Fibroblast of peridontal ligament (primary cell): ENCODE data around the gene HLA-DOA.

Experiments
- DNase-seq: peaks from one replicate; pipeline ENCODE4 v3.0.0-alpha.2; 2010; ENCODE audit errors: extremely low read depth

The HLA-DOA gene

GRCh38 chr6:33008944-33009861 lies at the start of gene HLA-DOA:
TSS of gene HLA-DOA (minus strand) at chr6:33009591.
- peak; percentile 19 for DNase-seq

GRCh38 chr6:33057222-33058150 lies 48.1 kb upstream of the HLA-DOA start:
- DNase-seq: no peak

GRCh38 chr6:33053230-33053629 lies 43.8 kb upstream of the HLA-DOA start:
- DNase-seq: no peak

GRCh38 chr6:33052627-33053026 lies 43.2 kb upstream of the HLA-DOA start:
- DNase-seq: no peak

GRCh38 chr6:33050014-33050810 lies 40.8 kb upstream of the HLA-DOA start:
- no peak for DNase-seq

- no peak for DNase-seq
Measured at GRCh38 chr6:33049323-33050013, 40.1 kb upstream of the HLA-DOA start.

- no peak for DNase-seq
Measured at GRCh38 chr6:33040157-33040556, 30.8 kb upstream of the HLA-DOA start.

GRCh38 chr6:33036535-33036934 lies 27.1 kb upstream of the HLA-DOA start:
- no peak for DNase-seq

- DNase-seq: no peak
Measured at GRCh38 chr6:33034554-33034953, 25.2 kb upstream of the HLA-DOA start.

GRCh38 chr6:33030245-33030644 lies 20.9 kb upstream of the HLA-DOA start:
- no peak for DNase-seq

- peak; percentile 46 for DNase-seq
Measured at GRCh38 chr6:33029328-33030184, 20.2 kb upstream of the HLA-DOA start.

GRCh38 chr6:33028220-33028849 lies 18.9 kb upstream of the HLA-DOA start:
- DNase-seq: no peak

GRCh38 chr6:33024521-33024920 lies 15.1 kb upstream of the HLA-DOA start:
- DNase-seq: no peak

GRCh38 chr6:33023536-33023935 lies 14.1 kb upstream of the HLA-DOA start:
- no peak for DNase-seq

- DNase-seq: no peak
Measured at GRCh38 chr6:33021917-33022316, 12.5 kb upstream of the HLA-DOA start.

GRCh38 chr6:33019372-33019771 lies 10.0 kb upstream of the HLA-DOA start:
- no peak for DNase-seq

GRCh38 chr6:33018904-33019303 lies 9.5 kb upstream of the HLA-DOA start:
- DNase-seq: peak; percentile 75

- no peak for DNase-seq
Measured at GRCh38 chr6:33018418-33018817, 9.0 kb upstream of the HLA-DOA start.

- DNase-seq: no peak
Measured at GRCh38 chr6:33017694-33018353, 8.4 kb upstream of the HLA-DOA start.
